GM18951 (cell line): ENCODE data around the gene KIF1B.
A peak's percentile ranks its signal among the peaks of the same experiment; 100 is the strongest.
"Not testable (repeated sequence)": the region's sequence is repeated elsewhere in the genome, so short reads cannot be mapped to it uniquely, and the experiment has no call there.

Experiments
- POLR2A ChIP-seq: IDR thresholded peaks from 4 replicates; pipeline ENCODE4 v1.6.1; 2011; ENCODE audit warnings: mild to moderate bottlenecking; ENCODE audit not compliant: insufficient read length, insufficient read depth; ENCODE audit errors: extremely low read depth
- in situ Hi-C: fragments of 300-500 bp; cut with MboI; formaldehyde crosslinking; loops from one replicate; pipeline ENCODE4 v1.12.0; 2022; ENCODE audit warnings: low sequenced_read_pairs, mixed read lengths, inconsistent platforms; ENCODE audit not compliant: unreplicated experiment

Gene KIF1B

DNA sequence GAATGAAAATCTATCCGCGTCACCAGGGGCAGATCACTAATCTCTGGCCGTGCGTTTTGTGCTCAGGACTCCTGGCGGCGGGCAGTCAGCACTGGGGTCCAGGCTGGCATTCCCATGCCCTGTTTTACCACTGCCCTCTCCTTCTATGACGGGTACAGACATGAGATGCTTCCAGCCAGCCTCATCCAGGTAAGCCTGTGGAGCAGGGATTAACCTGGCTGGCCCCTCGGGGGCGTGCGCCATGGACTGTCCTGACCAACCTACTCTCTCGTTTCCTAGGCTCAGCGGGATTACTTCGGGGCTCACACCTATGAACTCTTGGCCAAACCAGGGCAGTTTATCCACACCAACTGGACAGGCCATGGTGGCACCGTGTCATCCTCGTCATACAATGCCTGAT is 209.0 kb downstream of the KIF1B start:
- TF ChIP-seq POLR2A: no peak
- in situ Hi-C loops: no loop called here

DNA sequence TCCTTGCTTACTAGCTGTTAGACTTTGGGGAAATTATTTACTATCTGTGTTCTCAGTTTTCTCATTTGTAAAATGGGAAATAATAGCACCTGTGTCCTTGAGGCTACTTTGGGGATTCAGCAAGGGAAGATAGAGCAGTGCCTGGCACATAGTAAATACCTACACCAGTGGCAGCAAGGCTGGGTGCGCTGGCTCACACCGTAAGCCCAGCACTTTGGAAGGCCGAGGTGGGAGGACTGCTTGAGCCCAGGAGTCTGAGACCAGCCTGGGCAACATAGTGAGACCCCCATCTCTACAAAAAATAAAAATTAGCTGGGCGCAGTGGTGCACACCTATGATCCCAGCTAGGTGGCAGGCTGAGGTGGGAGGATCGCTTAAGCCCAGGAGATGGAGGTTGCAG is 211.3 kb downstream of the KIF1B start:
- in situ Hi-C loops: no loop called here
- no peak for TF ChIP-seq POLR2A

DNA sequence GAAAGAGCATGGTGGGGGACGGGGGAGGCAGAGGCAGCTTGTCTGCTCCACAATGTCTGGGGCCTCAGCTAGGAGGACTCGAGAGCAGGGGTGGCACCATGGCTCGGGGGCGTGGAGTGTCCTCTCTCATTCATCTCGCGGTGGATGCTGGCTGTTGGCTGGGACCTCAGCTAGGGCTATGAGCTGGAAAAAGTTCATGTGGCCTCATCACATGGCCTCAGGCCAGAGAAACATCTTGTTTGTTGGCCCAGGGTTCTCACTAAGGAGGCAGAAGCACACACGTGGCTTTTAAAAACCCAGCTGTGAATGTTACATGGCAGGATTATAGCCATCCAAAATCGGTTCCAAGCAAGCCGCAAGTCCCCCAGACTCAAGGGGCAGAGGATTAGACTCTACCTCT is 213.7 kb downstream of the KIF1B start:
- no peak for TF ChIP-seq POLR2A
- in situ Hi-C loops: no loop called here

DNA sequence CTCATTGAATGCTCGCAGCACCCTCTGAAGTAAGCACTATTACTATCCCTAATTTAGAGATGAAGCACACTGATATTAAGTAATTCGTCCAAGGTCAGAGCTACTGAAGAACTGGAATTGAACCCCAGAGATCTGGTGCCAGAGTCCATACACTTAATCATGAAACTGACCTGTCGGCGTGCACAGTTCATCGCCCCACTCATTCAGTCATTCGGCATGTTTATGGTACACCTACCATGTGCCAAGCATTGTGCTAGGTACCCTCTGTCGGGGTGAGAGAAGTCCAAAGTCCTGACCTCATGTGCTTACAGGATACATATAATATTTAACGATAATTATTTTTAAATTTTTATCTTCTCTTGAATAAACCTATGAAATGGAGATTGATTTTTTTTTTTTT is 214.3 kb downstream of the KIF1B start:
- in situ Hi-C loops: no loop called here
- TF ChIP-seq POLR2A: no peak

DNA sequence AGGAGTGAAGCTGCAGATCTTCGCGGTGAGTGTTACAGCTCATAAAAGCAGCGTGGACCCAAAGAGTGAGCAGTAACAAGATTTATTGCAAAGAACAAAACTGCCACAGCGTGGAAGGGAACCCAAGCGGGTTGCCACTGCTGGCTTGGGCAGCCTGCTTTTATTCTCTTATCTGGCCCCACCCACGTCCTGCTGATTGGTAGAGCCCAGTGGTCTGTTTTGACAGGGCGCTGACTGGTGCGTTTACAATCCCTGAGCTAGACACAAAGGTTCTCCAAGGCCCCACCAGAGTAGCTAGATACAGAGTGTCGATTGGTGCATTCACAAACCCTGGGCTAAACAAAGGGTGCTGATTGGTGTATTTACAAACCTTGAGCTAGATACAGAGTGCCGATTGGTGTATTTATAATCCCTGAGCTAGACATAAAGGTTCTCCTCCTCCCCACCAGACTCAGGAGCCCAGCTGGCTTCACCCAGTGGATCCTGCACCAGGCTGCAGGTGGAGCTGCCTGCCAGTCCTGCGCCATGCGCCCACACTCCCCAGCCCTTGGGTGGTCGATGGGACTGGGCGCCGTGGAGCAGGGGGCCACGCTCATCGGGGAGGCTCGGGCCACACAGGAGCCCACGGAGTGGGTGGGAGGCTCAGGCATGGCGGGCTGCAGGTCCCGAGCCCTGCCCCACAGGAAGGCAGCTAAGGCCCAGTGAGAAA is 215.6 kb downstream of the KIF1B start:
- in situ Hi-C loops: not testable (repeated sequence)

DNA sequence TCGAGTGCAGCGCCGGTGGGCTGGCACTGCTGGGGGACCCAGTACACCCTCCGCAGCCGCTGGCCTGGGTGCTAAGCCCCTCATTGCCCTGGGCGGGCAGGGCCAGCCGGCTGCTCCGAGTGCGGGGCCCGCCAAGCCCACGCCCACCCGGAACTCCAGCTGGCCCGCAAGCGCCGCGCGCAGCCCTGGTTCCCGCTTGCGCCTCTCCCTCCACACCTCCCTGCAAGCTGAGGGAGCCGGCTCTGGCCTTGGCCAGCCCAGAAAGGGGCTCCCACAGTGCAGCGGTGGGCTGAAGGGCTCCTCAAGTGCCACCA is 216.1 kb downstream of the KIF1B start:
- in situ Hi-C loops: not testable (repeated sequence)

DNA sequence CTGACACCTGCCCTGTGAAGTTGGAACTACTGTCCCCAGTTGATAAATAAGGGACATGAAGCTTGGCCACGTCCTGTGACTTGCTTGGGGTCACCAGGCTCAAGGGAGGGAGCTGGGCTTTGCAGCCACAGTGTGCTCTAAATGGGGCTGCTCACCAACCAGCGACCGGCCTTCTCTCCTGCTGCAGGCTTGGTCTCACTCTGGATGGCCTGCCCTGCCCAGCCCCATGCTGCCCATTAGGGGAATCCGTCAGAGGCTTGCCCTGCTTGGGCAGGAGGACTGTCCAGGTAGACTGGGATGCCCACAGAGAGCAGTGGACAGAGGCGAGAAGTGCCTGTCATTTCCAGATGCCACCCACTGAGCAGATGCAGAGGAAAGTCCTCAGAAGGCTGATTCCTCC is 218.6 kb downstream of the KIF1B start:
- in situ Hi-C loops: no loop called here

DNA sequence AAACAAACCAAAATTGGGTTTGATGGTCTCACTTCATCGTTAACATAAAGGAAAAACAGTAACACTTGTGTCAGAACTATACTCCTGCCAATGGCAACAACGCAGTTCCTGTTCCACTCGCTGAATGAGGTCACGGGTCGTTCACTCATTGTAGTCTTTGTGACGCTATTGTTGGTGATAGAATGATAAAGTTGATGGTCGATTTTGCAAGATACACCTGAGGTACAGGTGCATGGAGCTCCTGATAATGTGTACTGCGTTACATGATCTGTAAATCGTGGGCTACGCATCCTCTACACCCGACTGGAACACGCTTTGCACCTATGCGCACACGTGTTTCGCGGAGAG is 219.5 kb downstream of the KIF1B start:
- TF ChIP-seq POLR2A: no peak
- in situ Hi-C loops: no loop called here

More for the DNA sequence above, 218.6 kb downstream of the KIF1B start:
- no peak for TF ChIP-seq POLR2A

DNA sequence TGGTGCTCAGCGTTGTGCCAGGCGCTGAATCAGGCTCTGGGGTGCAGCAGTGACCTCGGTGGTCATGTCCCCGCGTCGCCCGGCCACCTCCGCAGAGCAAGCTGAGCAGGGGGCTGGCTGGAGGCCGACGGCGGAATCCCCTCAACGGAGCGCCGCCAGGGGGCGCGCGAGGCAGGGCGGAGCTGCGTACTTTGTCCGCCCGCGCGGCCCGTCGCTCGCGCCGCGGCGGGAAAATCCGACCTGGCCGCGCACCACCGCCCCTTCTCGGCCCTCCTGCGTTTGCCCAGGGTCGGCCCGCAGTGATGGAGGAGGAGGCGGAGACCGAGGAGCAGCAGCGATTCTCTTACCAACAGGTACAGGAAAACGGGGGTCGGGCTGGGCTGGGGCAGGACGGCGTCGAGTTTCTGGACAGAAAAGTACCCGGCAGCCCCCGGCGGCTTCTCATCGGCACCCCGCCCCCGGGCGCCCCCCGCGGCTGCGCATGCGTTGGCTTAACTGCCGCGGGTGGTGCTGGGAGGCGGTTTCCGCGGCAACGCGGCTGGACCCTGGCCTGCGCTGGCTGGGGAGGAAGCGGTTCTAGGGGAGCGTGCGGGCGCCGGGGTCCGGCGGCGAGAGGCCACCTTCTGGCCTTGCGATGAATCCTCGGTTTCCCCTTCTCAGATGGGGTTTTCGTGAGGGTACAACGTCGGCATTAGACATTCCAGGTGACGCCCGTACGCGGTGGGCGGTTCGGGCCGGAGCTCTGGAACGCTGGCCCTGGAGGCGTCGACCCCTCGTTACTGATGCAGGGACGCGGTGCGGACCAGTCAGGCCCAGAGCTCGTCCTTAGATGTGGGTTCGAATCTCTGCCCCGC is 220.1 kb downstream of the KIF1B start, which contains the start of gene CENPS:
CENPS (plus strand) TSS at position 218 of the 854 bp plus-strand sequence; CDS start at position 303, 85 bp downstream.
- in situ Hi-C loops: no loop called here
- TF ChIP-seq POLR2A: peak; percentile 72
